CD4-positive, CD25-positive, alpha-beta regulatory T cell (primary cell): ENCODE measurements around the gene ZNF609. TPM values are rescaled to one million over a fixed set of nuclear protein-coding genes. Genes with fewer than 3 reads are reported as not detected.

Experiments
- ATAC-seq, 2 donors: fragments of 150-1000 bp; cut with Tn5 transposase; one replicate each; pipeline ENCODE4 v1.10.0; 2021; ENCODE audit warnings: low read depth in 2 of 2, moderate number of reproducible peaks in 2 of 2, moderate library complexity in 1 of 2
- DNase-seq, 3 donors: peaks; one replicate each; pipeline versions ENCODE4 v3.0.0 to v3.0.0-alpha.2; 2012 to 2022; ENCODE audit warnings: mixed read lengths in 1 of 3
- H3K27ac ChIP-seq: one replicate; pipeline ENCODE4 v1.7.0; 2013; ENCODE audit warnings: mild to moderate bottlenecking, low read length; ENCODE audit not compliant: insufficient read depth, poor library complexity, severe bottlenecking
- H3K27me3 ChIP-seq: one replicate; pipeline ENCODE4 v1.7.0; 2013; ENCODE audit warnings: low read length; ENCODE audit not compliant: control insufficient read depth, insufficient read depth
- H3K36me3 ChIP-seq: one replicate; pipeline ENCODE4 v1.7.0; 2013; ENCODE audit warnings: mild to moderate bottlenecking, low read length, moderate library complexity; ENCODE audit not compliant: control insufficient read depth, insufficient read depth
- H3K4me1 ChIP-seq: 2 replicates; pipeline ENCODE4 v1.7.0; 2013; ENCODE audit warnings: mild to moderate bottlenecking, low read length; ENCODE audit not compliant: insufficient read depth, control insufficient read depth, poor library complexity, severe bottlenecking
- H3K4me3 ChIP-seq: one replicate; pipeline ENCODE4 v1.7.0; 2013; ENCODE audit warnings: low read depth, mild to moderate bottlenecking, low read length, moderate library complexity
- H3K9me3 ChIP-seq, 2 experiments: 1 replicate in 1 of 2; 2 replicates in 1 of 2; pipeline ENCODE4 v1.7.0; 2013; ENCODE audit warnings: low read length in 2 of 2, mild to moderate bottlenecking in 1 of 2, moderate library complexity in 1 of 2; ENCODE audit not compliant: control insufficient read depth in 2 of 2
- H3K27ac Mint-ChIP-seq, 3 donors: one replicate each; pipeline ENCODE4 v1.8.0; 2020 to 2022; ENCODE audit warnings: mild to moderate bottlenecking in 3 of 3, mixed read lengths in 3 of 3, moderate library complexity in 2 of 3
- H3K27me3 Mint-ChIP-seq: one replicate; pipeline ENCODE4 v1.8.0; 2022; ENCODE audit warnings: mild to moderate bottlenecking, mixed read lengths
- H3K36me3 Mint-ChIP-seq: one replicate; pipeline ENCODE4 v1.8.0; 2020; ENCODE audit warnings: mixed read lengths
- H3K4me1 Mint-ChIP-seq, 4 donors: one replicate each; pipeline ENCODE4 v1.8.0; 2020 to 2022; ENCODE audit warnings: mixed read lengths in 4 of 4, mild to moderate bottlenecking in 1 of 4
- H3K4me3 Mint-ChIP-seq, 4 donors: one replicate each; pipeline ENCODE4 v1.8.0; 2020 to 2022; ENCODE audit warnings: mild to moderate bottlenecking in 4 of 4, mixed read lengths in 4 of 4, moderate library complexity in 3 of 4
- H3K9me3 Mint-ChIP-seq, 7 donors: one replicate each; pipeline ENCODE4 v1.8.0; 2020 to 2022; ENCODE audit warnings: mixed read lengths in 7 of 7, mild to moderate bottlenecking in 3 of 7, moderate library complexity in 2 of 7
- polyA plus RNA-seq, 4 donors: library from polyadenylated mRNA; unstranded; fragments of 300-500 nt; fragmentation: Illumina TruSeq; gene quantifications; one replicate each; pipeline ENCODE4 v1.2.3, GENCODE V29; 2021
- total RNA-seq: library from RNA; stranded (reverse); gene quantifications from one replicate; pipeline ENCODE4 v1.2.3, GENCODE V29; 2022

Gene ZNF609
- total and polyA plus RNA-seq, 5 donors from 2014 or later, result 0.64 to 39.0 (median 2.0) TPM

GRCh38 chr15:64687172-64687571, 226.8 kb downstream of the ZNF609 start:
- ATAC-seq (no peak), DNase-seq (no peak)
- Histone ChIP-seq H3K9me3 (no peaks in the 10 kb centered on the region), H3K4me3 (no peak overlapping the region), H3K4me1 (no peaks in the 10 kb centered on the region), H3K27me3 (no peaks in the 10 kb centered on the region), H3K36me3 (peaks cover 73% of the 10 kb centered on the region), H3K27ac (no peak overlapping the region)
- Mint-ChIP-seq H3K36me3 (peaks cover 43% of the 10 kb centered on the region), H3K27me3 (no peaks in the 10 kb centered on the region), H3K4me1 (peaks cover 3 to 7% (median 4%) of the 10 kb centered on the region in 4 donors), H3K9me3 (no peaks in the 10 kb centered on the region), H3K27ac (peak overlapping the region in 1 of 3 donors; percentile 49), H3K4me3 (no peak overlapping the region)

- Mint-ChIP-seq H3K27me3 (no peaks in the 10 kb centered on the region), H3K4me3 (no peak overlapping the region)
- no peak for DNase-seq
These were observed 227.3 kb downstream of the ZNF609 start for GRCh38 chr15:64687688-64688087.

GRCh38 chr15:64688770-64689169, 228.4 kb downstream of the ZNF609 start:
- no peak overlapping the region for H3K27ac ChIP-seq
- H3K9me3 ChIP-seq, result no peaks in the 10 kb centered on the region
- H3K36me3 Mint-ChIP-seq, result peaks cover 29% of the 10 kb centered on the region
- H3K27me3 Mint-ChIP-seq, result no peaks in the 10 kb centered on the region
- peak overlapping the region in 2 of 3 donors; percentile 9 to 32 for H3K27ac Mint-ChIP-seq
- no peak overlapping the region for H3K4me3 ChIP-seq
- H3K4me1 ChIP-seq, result no peaks in the 10 kb centered on the region
- H3K9me3 Mint-ChIP-seq, result no peaks in the 10 kb centered on the region
- no peak overlapping the region for H3K4me3 Mint-ChIP-seq
- peaks cover 63% of the 10 kb centered on the region for H3K36me3 ChIP-seq
- DNase-seq, result no peak
- no peaks in the 10 kb centered on the region for H3K27me3 ChIP-seq
- H3K4me1 Mint-ChIP-seq, result peaks cover 0 to 7% (median 6%) of the 10 kb centered on the region in 4 donors
- ATAC-seq, result no peak

More at GRCh38 chr15:64687688-64688087, 227.3 kb downstream of the ZNF609 start:
- peaks cover 69% of the 10 kb centered on the region for H3K36me3 ChIP-seq
- ATAC-seq, result no peak
- H3K27ac ChIP-seq, result no peak overlapping the region
- H3K27me3 ChIP-seq, result no peaks in the 10 kb centered on the region
- peaks cover 37% of the 10 kb centered on the region for H3K36me3 Mint-ChIP-seq
- no peaks in the 10 kb centered on the region for H3K9me3 Mint-ChIP-seq
- no peak overlapping the region for H3K4me3 ChIP-seq
- no peaks in the 10 kb centered on the region for H3K4me1 ChIP-seq
- H3K27ac Mint-ChIP-seq, result no peak overlapping the region
- peaks cover under 1 to 7% (median 4%) of the 10 kb centered on the region in 4 donors for H3K4me1 Mint-ChIP-seq
- no peaks in the 10 kb centered on the region for H3K9me3 ChIP-seq

- Histone ChIP-seq H3K36me3 (peaks cover 61% of the 10 kb centered on the region), H3K27ac (peak overlapping the region; percentile 16)
- peak overlapping the region in 1 of 3 donors; percentile 32 for H3K27ac Mint-ChIP-seq
These were observed 229.6 kb downstream of the ZNF609 start for GRCh38 chr15:64690008-64690407.

GRCh38 chr15:64690578-64691296, 230.4 kb downstream of the ZNF609 start:
- H3K27ac Mint-ChIP-seq, result peak overlapping the region in 2 of 3 donors; percentile 28 to 78
- no peak overlapping the region for H3K4me3 ChIP-seq
- H3K27ac ChIP-seq, result no peak overlapping the region
- peaks cover 65% of the 10 kb centered on the region for H3K36me3 ChIP-seq
- H3K27me3 Mint-ChIP-seq, result no peaks in the 10 kb centered on the region
- ATAC-seq (no peak), DNase-seq (no peak)
- no peaks in the 10 kb centered on the region for H3K4me1 ChIP-seq
- no peaks in the 10 kb centered on the region for H3K27me3 ChIP-seq
- H3K9me3 Mint-ChIP-seq, result no peaks in the 10 kb centered on the region
- H3K36me3 Mint-ChIP-seq, result peaks cover 27% of the 10 kb centered on the region
- no peaks in the 10 kb centered on the region for H3K9me3 ChIP-seq
- peaks cover 5 to 16% (median 10%) of the 10 kb centered on the region in 4 donors for H3K4me1 Mint-ChIP-seq
- H3K4me3 Mint-ChIP-seq, result no peak overlapping the region

More at GRCh38 chr15:64690008-64690407, 229.6 kb downstream of the ZNF609 start:
- no peak for ATAC-seq
- H3K9me3 Mint-ChIP-seq, result no peaks in the 10 kb centered on the region
- Histone ChIP-seq H3K4me3 (no peak overlapping the region), H3K27me3 (no peaks in the 10 kb centered on the region), H3K9me3 (no peaks in the 10 kb centered on the region), H3K4me1 (no peaks in the 10 kb centered on the region)
- H3K4me3 Mint-ChIP-seq, result no peak overlapping the region
- no peak for DNase-seq
- peaks cover 0 to 10% (median 6%) of the 10 kb centered on the region in 4 donors for H3K4me1 Mint-ChIP-seq
- no peaks in the 10 kb centered on the region for H3K27me3 Mint-ChIP-seq
- H3K36me3 Mint-ChIP-seq, result peaks cover 27% of the 10 kb centered on the region

GRCh38 chr15:64691896-64692565, 231.7 kb downstream of the ZNF609 start:
- Mint-ChIP-seq H3K36me3 (peaks cover 22% of the 10 kb centered on the region), H3K4me1 (peaks cover 5 to 24% (median 10%) of the 10 kb centered on the region in 4 donors), H3K9me3 (no peaks in the 10 kb centered on the region), H3K27me3 (no peaks in the 10 kb centered on the region), H3K4me3 (no peak overlapping the region), H3K27ac (peak overlapping the region in 1 of 3 donors; percentile 55)
- Histone ChIP-seq H3K4me1 (no peaks in the 10 kb centered on the region), H3K36me3 (peaks cover 61% of the 10 kb centered on the region), H3K27me3 (no peaks in the 10 kb centered on the region), H3K27ac (no peak overlapping the region), H3K9me3 (no peaks in the 10 kb centered on the region), H3K4me3 (no peak overlapping the region)
- DNase-seq (no peak), ATAC-seq (no peak)

GRCh38 chr15:64693134-64693533, 232.8 kb downstream of the ZNF609 start:
- H3K27ac Mint-ChIP-seq, result peak overlapping the region in 1 of 3 donors; percentile 45
- no peak overlapping the region for H3K27ac ChIP-seq
- no peaks in the 10 kb centered on the region for H3K9me3 ChIP-seq
- DNase-seq (no peak), ATAC-seq (no peak)
- H3K4me1 ChIP-seq, result peaks cover 7% of the 10 kb centered on the region
- peaks cover 14 to 33% (median 20%) of the 10 kb centered on the region in 4 donors for H3K4me1 Mint-ChIP-seq
- no peaks in the 10 kb centered on the region for H3K27me3 ChIP-seq
- no peaks in the 10 kb centered on the region for H3K9me3 Mint-ChIP-seq
- peaks cover 50% of the 10 kb centered on the region for H3K36me3 ChIP-seq
- H3K27me3 Mint-ChIP-seq, result no peaks in the 10 kb centered on the region
- no peak overlapping the region for H3K4me3 ChIP-seq
- H3K36me3 Mint-ChIP-seq, result peaks cover 13% of the 10 kb centered on the region
- no peak overlapping the region for H3K4me3 Mint-ChIP-seq
